NCI-H510A treated with DMSO at 0.1 percent for 48 hours (cell line): ENCODE results near the gene DAPK1.

Experiments
- DNase-seq: peaks from one replicate; lab custom pipeline; 2025; lab: John Stamatoyannopoulos, UW

The DAPK1 gene

GRCh38 chr9:87644659-87645058 lies 147.0 kb downstream of the DAPK1 start:
- DNase-seq = no peak

- no peak for DNase-seq
These were observed 148.9 kb downstream of the DAPK1 start for GRCh38 chr9:87646546-87646945.

DNA sequence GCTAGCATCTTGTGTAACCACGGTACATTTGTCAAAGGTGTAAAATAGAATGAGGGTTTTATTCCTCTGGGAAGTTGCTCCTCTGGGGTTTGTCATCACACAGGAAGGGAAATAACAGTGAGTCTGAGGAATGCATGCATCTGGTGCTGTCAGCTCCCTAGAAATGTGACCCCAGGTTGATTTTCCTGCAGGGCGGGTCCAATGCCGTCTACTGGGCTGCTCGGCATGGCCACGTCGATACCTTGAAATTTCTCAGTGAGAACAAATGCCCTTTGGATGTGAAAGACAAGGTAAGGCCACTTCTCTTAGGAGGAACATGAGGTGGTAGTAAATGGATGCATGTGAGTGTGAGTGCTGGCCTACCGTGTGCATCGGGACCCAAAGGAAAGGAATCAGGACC lies 149.4 kb downstream of the DAPK1 start:
- no peak for DNase-seq

DNA sequence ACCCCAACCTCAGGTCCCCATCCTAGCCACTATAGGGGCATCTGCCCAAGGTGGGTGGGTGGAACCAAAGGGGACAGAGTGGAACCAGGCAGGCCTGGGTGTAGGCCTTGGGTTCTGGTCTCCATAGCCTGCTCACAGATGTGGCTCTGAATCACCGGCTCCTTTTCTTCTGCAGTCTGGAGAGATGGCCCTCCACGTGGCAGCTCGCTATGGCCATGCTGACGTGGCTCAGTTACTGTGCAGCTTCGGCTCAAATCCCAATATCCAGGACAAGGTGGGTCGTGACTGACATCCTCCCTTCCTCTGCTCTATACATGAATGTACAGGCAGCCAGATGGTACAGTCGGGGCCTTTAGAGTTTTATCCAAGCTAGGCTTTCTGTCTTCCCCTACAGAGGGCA lies 150.9 kb downstream of the DAPK1 start:
- DNase-seq = no peak

DNA sequence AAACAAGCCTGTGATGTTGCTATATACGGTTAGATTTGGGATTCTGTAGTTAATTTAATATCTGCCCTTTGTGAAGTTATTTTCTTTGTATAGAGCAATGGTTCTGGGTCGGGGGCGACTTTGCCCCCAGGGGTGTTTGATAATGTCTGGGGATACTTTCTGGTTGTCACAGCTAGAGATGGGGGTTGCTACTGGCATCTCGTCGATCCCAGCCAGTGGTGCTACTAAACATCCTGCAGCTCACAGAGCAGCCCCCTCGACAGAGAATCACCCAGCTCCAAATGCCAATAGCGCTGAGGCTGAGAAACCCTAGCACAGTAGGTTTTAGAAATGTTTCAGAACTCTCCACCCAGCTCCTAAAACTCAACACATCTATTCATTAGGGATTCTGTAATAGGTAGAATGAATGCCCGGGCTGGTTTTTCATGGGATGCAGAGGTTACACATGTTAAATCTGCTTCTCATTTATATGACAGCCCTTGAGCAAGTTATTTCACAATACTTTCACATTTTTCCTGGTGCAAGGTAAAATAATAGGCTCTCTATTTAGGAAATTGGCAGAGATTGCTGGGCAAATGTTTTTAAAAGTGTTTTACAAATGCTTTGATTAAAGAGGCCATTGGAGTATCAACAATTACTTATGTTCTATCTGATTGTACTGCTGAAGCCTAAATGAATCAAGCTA lies 153.1 kb downstream of the DAPK1 start:
- DNase-seq = no peak

GRCh38 chr9:87651431-87651830 lies 153.8 kb downstream of the DAPK1 start:
- DNase-seq = no peak

- no peak for DNase-seq
These were observed 156.3 kb downstream of the DAPK1 start for GRCh38 chr9:87653941-87654340.

- no peak for DNase-seq
These were observed 158.1 kb downstream of the DAPK1 start for GRCh38 chr9:87655731-87656130.

DNA sequence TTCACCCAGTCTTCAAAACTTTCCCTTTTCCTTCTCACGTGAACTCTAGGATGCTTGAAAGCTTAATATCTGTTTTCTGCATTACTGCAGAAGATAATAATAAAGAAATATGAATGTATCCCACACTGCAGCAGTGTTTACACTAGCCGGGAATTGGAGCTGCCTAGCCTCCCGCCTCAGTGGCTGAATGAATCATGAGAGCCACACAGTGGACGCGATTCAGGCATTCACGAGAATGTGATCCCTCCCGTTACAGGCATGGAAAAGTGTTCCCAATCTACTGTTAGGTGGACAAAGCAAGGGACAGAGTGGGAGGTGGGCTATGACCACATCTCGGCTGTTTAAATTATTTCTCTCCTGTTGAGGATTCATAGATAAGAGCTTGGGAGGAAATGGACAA lies 158.8 kb downstream of the DAPK1 start:
- no peak for DNase-seq

- DNase-seq = no peak
These were observed 159.5 kb downstream of the DAPK1 start for GRCh38 chr9:87657190-87657589.

- no peak for DNase-seq
These were observed 160.2 kb downstream of the DAPK1 start for GRCh38 chr9:87657893-87658292.

DNA sequence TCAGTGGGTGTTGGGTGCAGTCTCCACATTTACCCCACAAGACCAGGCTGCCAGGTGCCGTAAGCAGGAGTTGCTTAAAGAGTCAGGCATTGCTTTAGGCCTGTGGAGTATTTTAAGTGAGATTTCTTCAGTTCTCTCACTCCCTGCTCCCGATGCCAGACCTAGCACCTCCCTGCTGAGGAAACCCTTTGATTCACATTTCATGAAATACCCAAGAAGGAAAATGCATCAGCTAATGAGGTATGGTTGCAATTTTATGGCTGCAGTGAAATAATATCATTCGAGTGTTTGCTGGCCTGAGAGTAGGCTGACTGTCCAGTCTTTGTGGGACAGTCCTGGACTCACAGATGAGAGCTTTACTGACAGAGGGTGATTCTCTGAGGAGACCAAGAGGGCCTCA lies 160.8 kb downstream of the DAPK1 start:
- no peak for DNase-seq

- DNase-seq = no peak
These were observed 162.1 kb downstream of the DAPK1 start for GRCh38 chr9:87659534-87660419.

- DNase-seq = no peak
These were observed 163.6 kb downstream of the DAPK1 start for GRCh38 chr9:87661241-87661640.

- peak; percentile 17 for DNase-seq
These were observed 165.3 kb downstream of the DAPK1 start for GRCh38 chr9:87662808-87663528.

DNA sequence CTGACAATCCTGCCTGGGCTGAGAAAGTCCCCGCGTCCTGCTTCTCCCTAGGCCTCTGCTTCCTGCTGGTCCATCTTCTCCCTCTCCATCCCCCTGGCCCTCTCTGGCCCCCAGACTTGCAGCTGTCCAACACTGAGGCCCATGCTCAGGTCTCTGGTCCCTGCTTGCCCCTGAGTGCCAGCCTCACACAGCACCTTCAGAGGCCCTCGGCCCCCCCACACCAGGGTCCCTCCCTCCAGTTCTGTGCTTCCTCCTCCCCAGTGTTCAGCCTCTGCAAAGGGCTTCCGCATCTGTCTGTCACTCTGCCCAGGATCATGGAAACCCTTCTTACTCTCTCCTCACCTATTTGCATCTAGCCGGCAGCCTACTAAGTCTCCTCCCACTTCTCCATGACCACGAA lies 165.9 kb downstream of the DAPK1 start:
- DNase-seq = no peak

GRCh38 chr9:87664153-87665060 lies 166.7 kb downstream of the DAPK1 start:
- DNase-seq = no peak

- no peak for DNase-seq
These were observed 167.8 kb downstream of the DAPK1 start for GRCh38 chr9:87665505-87665904.

DNA sequence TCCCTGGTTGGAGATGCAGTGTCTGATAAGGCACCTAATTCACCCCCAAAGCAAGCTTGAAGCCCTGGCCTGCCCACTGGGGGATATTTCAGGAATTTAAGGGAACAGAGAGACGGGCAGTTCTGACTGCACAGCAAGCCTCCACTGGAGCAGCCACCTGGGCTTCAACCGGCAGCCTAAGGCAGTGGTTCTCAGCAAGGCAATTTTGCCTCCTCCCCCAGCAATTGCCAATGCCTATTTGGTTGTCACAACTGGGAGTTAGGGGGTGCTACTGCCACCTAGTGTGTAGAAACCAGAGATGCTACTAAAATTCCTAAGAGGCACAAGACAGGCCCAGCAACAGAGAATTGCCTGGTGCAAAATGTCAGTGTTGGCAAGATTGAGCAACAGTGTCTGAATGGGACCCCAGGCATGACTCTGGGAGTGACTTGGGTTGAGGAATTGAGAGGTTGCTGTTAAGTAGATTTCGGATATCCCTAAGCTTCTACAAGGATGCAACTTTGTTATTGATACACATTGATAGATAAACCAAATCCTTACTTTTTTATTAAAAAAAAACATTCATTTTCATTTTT lies 169.6 kb downstream of the DAPK1 start:
- DNase-seq = no peak

DNA sequence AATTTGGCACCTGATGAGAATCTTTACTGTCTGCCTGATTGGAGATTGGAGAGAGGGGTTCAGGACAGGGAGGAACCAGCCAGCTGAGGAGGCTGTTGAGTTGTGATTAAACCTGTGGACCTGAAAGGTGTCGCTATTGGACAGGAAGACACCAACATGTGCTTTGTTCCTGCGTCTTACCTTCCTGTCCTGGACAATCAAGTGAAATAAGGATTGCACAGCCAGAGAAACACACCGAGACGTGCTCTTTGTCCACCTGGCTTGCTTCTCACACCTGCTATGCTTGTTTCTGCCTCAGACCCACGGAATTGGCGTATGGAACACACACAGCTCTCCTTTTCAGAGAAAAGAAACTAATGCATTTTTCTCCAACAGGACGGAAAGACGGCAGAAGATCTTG lies 170.6 kb downstream of the DAPK1 start:
- no peak for DNase-seq

GRCh38 chr9:87668722-87669121 lies 171.1 kb downstream of the DAPK1 start:
- DNase-seq = no peak
